Inflammatory macrophage treated with lipopolysaccharide for 1 hour (primary cell): ENCODE results near the gene TMEM209.

Experiments used
- DNase-seq, 2 donors: peaks; one replicate each; pipeline ENCODE4 v3.0.0-alpha.2; 2020 to 2022

Gene TMEM209

DNA sequence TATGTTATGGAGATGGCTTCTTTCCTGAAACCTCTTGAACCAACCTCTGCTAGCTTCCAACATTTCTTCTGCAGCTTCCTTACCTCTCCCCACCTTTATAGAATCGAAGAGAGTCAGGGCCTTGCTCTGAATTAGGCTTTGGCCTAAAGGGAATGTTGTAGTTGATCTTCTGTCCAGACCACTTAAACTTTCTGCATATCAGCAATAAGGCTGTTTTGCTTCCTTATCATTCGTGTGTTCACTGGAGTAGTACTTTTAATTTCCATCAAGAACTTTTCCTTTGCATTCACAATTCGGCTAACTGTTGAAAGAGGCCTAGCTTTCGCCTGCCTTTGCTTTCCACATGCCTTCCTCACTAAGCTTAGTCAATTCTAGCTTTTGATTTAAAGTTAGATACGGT is 86.9 kb downstream of the TMEM209 start:
- DNase-seq = no peak

GRCh38 chr7:130114776-130115175 is 90.4 kb downstream of the TMEM209 start:
- no peak for DNase-seq
